ENCODE results near the gene WDR83. TPM values are rescaled to one million over a fixed set of nuclear protein-coding genes. Genes with fewer than 3 reads are reported as not detected.

Gene WDR83
- total and polyA plus RNA-seq, 2 experiments from 2014 or later, result 9.1 to 19.5 TPM

- Histone ChIP-seq H3K4me2 (peak overlapping the region; percentile 99), H3K79me2 (peaks cover 58% of the 10 kb centered on the region), H3K36me3 (replicated peaks; ENCODE audit: insufficient read depth, low read depth) (no peaks in the 10 kb centered on the region), H3K4me1 (ENCODE audit: insufficient read depth) (peaks cover 10% of the 10 kb centered on the region), H3K9me3 (ENCODE audit: low read depth) (no peaks in the 10 kb centered on the region), H2AFZ (peak overlapping the region; percentile 10), H3K9me2 (replicated peaks; ENCODE audit: insufficient read depth) (no peaks in the 10 kb centered on the region), H3K4me3 (peak overlapping the region; percentile 60), H4K20me1 (ENCODE audit: insufficient read depth, poor library complexity, severe bottlenecking) (peaks cover 7% of the 10 kb centered on the region), H3K27me3 (no peaks in the 10 kb centered on the region), H3K27ac (peak overlapping the region; percentile 95)
- under 1% methylated on average over 55 of the region's 65 CpGs for WGBS (ENCODE audit: low lambda C conversion rate, missing lambda C conversion rate)
- TF ChIP-seq CTCF (IDR thresholded peaks at IDR 0.05; ENCODE audit: poor library complexity) (no peak), EZH2phosphoT487 (IDR thresholded peaks at IDR 0.05; ENCODE audit: low read depth, severe bottlenecking, unreplicated experiment) (no peak), EZH2 (IDR thresholded peaks at IDR 0.05; ENCODE audit: borderline replicate concordance) (no peak)
- peak; percentile 91 for DNase-seq (ENCODE audit: low spot score)
Observed at GRCh38 chr19:12721656-12722565, 55.3 kb downstream of the WDR83 start.

GRCh38 chr19:12722566-12723380 is 56.2 kb downstream of the WDR83 start:
- Histone ChIP-seq H3K79me2 (peaks cover 52% of the 10 kb centered on the region), H2AFZ (peak overlapping the region; percentile 53), H3K27me3 (no peaks in the 10 kb centered on the region), H3K4me3 (peak overlapping the region; percentile 56), H3K27ac (peak overlapping the region; percentile 95), H3K4me1 (ENCODE audit: insufficient read depth) (peaks cover 10% of the 10 kb centered on the region), H4K20me1 (ENCODE audit: insufficient read depth, poor library complexity, severe bottlenecking) (peaks cover 7% of the 10 kb centered on the region), H3K36me3 (replicated peaks; ENCODE audit: insufficient read depth, low read depth) (no peaks in the 10 kb centered on the region), H3K4me2 (peak overlapping the region; percentile 99), H3K9me2 (replicated peaks; ENCODE audit: insufficient read depth) (no peaks in the 10 kb centered on the region), H3K9me3 (ENCODE audit: low read depth) (no peaks in the 10 kb centered on the region)
- TF ChIP-seq EZH2 (IDR thresholded peaks at IDR 0.05; ENCODE audit: borderline replicate concordance), result no peak
- no peak for TF ChIP-seq EZH2phosphoT487 (IDR thresholded peaks at IDR 0.05; ENCODE audit: low read depth, severe bottlenecking, unreplicated experiment)
- no peak for TF ChIP-seq CTCF (IDR thresholded peaks at IDR 0.05; ENCODE audit: poor library complexity)
- DNase-seq (ENCODE audit: low spot score), result peak; percentile 100
- WGBS (ENCODE audit: low lambda C conversion rate, missing lambda C conversion rate), result 2% methylated on average over 29 of the region's 32 CpGs

- peak overlapping the region; percentile 53 for H2AFZ ChIP-seq
- TF ChIP-seq EZH2 (IDR thresholded peaks at IDR 0.05; ENCODE audit: borderline replicate concordance), result no peak
- TF ChIP-seq EZH2phosphoT487 (IDR thresholded peaks at IDR 0.05; ENCODE audit: low read depth, severe bottlenecking, unreplicated experiment), result no peak
- no peak for TF ChIP-seq CTCF (IDR thresholded peaks at IDR 0.05; ENCODE audit: poor library complexity)
- no peak for DNase-seq (ENCODE audit: low spot score)
- H4K20me1 ChIP-seq (ENCODE audit: insufficient read depth, poor library complexity, severe bottlenecking), result peaks cover 7% of the 10 kb centered on the region
- H3K27me3 ChIP-seq, result no peaks in the 10 kb centered on the region
- 3% methylated on average over 7 of the region's 7 CpGs for WGBS (ENCODE audit: low lambda C conversion rate, missing lambda C conversion rate)
- peaks cover 10% of the 10 kb centered on the region for H3K4me1 ChIP-seq (ENCODE audit: insufficient read depth)
- peak overlapping the region; percentile 92 for H3K4me2 ChIP-seq
- no peaks in the 10 kb centered on the region for H3K9me2 ChIP-seq (replicated peaks; ENCODE audit: insufficient read depth)
- H3K79me2 ChIP-seq, result peaks cover 47% of the 10 kb centered on the region
- peak overlapping the region; percentile 56 for H3K4me3 ChIP-seq
- H3K36me3 ChIP-seq (replicated peaks; ENCODE audit: insufficient read depth, low read depth), result no peaks in the 10 kb centered on the region
- H3K9me3 ChIP-seq (ENCODE audit: low read depth), result no peaks in the 10 kb centered on the region
- peak overlapping the region; percentile 66 for H3K27ac ChIP-seq
Observed at GRCh38 chr19:12723381-12723640, 56.7 kb downstream of the WDR83 start.

All from hepatocyte (in vitro differentiated cells).